HFFc6 (cell line): ENCODE data around the gene UGT1A6. TPM values are rescaled to one million over a fixed set of nuclear protein-coding genes. Genes with fewer than 3 reads are reported as not detected.

Experiments
- DNase-seq: peaks from one replicate; pipeline ENCODE4 v3.0.0-alpha.2; 2018
- H3K27ac Mint-ChIP-seq: 2 replicates; pipeline ENCODE4 v1.8.0; 2020; ENCODE audit warnings: mild to moderate bottlenecking, mixed read lengths
- H3K27me3 Mint-ChIP-seq: 2 replicates; pipeline ENCODE4 v1.8.0; 2021; ENCODE audit warnings: mild to moderate bottlenecking, moderate library complexity, mixed read lengths; ENCODE audit not compliant: insufficient read depth
- H3K36me3 Mint-ChIP-seq: 2 replicates; pipeline ENCODE4 v1.8.0; 2021; ENCODE audit warnings: low read depth, mixed read lengths
- H3K4me1 Mint-ChIP-seq: 2 replicates; pipeline ENCODE4 v1.8.0; 2020; ENCODE audit warnings: low read depth, mixed read lengths
- H3K4me3 Mint-ChIP-seq: 2 replicates; pipeline ENCODE4 v1.8.0; 2020; ENCODE audit warnings: mild to moderate bottlenecking, moderate library complexity, mixed read lengths
- H3K9me3 Mint-ChIP-seq: 2 replicates; pipeline ENCODE4 v1.8.0; 2020; ENCODE audit warnings: mild to moderate bottlenecking, mixed read lengths
- total RNA-seq, 6 experiments: library from RNA; stranded (reverse); fragmentation: NEBNext Ultra II Directional; extraction: Animal tissue kit (Norgen Biotek cat#: 25700); gene quantifications; 2 replicates in 1 of 6; 3 replicates in 5 of 6; pipeline ENCODE4 v1.2.3, GENCODE V29; 2021
- TF ChIP-seq, protein P1 (sequence below): fragments of 200-600 bp; sonication (generic); IDR thresholded peaks from 2 replicates; pipeline ENCODE4 v1.5.0; 2021; ENCODE audit warnings: antibody characterized with exemption, mild to moderate bottlenecking

UGT1A6 gene
- total RNA-seq, 6 experiments from 2014 or later, result not detected

DNA sequence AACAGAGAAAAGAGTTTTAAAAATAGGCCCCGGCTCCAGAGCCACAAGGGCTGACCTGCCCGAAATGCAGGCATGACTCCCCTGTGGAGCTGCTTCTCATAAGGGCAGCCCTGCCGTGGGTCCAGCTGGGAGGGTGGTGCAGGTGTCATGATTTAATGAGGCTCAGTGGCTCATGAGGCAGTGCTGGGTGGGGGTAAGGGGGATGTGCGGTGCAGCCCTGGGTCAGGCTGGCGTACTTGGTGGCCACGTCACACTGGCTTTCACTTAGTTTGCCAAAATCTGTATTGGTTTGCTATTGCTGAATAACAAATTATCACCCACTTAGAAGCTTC, 128.1 kb downstream of the UGT1A6 start:
- H3K36me3 Mint-ChIP-seq, result no peaks in the 10 kb centered on the region
- no peak for DNase-seq
- TF ChIP-seq, protein P1, sequence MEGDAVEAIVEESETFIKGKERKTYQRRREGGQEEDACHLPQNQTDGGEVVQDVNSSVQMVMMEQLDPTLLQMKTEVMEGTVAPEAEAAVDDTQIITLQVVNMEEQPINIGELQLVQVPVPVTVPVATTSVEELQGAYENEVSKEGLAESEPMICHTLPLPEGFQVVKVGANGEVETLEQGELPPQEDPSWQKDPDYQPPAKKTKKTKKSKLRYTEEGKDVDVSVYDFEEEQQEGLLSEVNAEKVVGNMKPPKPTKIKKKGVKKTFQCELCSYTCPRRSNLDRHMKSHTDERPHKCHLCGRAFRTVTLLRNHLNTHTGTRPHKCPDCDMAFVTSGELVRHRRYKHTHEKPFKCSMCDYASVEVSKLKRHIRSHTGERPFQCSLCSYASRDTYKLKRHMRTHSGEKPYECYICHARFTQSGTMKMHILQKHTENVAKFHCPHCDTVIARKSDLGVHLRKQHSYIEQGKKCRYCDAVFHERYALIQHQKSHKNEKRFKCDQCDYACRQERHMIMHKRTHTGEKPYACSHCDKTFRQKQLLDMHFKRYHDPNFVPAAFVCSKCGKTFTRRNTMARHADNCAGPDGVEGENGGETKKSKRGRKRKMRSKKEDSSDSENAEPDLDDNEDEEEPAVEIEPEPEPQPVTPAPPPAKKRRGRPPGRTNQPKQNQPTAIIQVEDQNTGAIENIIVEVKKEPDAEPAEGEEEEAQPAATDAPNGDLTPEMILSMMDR, result no peak
- no peaks in the 10 kb centered on the region for H3K4me1 Mint-ChIP-seq
- H3K9me3 Mint-ChIP-seq, result no peaks in the 10 kb centered on the region
- H3K27ac Mint-ChIP-seq, result no peak overlapping the region
- H3K4me3 Mint-ChIP-seq, result no peak overlapping the region
- H3K27me3 Mint-ChIP-seq, result peaks cover 26% of the 10 kb centered on the region

DNA sequence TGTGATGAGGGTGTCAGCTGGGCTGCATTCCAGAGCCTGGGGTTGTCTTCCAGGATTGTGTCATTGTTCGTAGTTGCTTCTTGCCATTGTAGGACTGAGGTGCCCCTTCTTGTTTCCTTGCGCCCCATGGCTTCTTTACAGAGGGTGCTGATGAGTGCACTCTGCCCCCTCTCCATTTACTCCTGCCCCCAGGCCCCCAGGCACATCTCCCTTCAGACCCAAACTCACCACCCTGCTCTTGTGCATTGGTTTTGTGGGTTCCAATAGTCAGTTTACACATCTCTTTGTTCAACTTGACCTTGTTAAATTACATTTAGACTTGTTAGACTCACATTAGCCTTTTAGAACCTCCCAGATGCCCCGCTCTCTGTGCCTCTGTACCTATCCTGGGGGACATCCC, 128.5 kb downstream of the UGT1A6 start:
- no peaks in the 10 kb centered on the region for H3K4me1 Mint-ChIP-seq
- no peak overlapping the region for H3K4me3 Mint-ChIP-seq
- no peaks in the 10 kb centered on the region for H3K36me3 Mint-ChIP-seq
- H3K27me3 Mint-ChIP-seq, result peaks cover 26% of the 10 kb centered on the region
- no peaks in the 10 kb centered on the region for H3K9me3 Mint-ChIP-seq
- no peak for DNase-seq
- no peak overlapping the region for H3K27ac Mint-ChIP-seq
- TF ChIP-seq, protein P1, result no peak

DNA sequence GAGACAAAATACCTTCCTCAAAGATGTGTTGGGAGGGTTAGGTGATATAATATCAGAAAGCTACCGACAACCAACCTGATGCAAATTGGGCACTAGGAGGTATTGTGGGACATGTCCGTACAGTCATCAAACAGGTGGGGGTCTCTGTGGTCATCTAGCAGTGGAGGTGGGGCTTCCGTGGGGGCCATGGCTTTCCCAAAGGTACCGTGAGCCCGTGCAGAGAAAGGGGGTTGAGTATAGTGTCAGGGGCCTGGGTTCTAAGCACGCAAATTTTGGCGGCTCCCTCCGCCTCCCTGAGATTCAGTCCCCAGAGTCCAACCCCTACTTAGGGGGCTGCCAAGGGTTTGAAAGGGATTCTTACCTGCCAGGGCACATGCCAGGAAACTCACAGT, 129.0 kb downstream of the UGT1A6 start:
- no peaks in the 10 kb centered on the region for H3K4me1 Mint-ChIP-seq
- H3K36me3 Mint-ChIP-seq, result no peaks in the 10 kb centered on the region
- H3K4me3 Mint-ChIP-seq, result no peak overlapping the region
- no peak overlapping the region for H3K27ac Mint-ChIP-seq
- H3K27me3 Mint-ChIP-seq, result peaks cover 26% of the 10 kb centered on the region
- no peak for DNase-seq
- H3K9me3 Mint-ChIP-seq, result no peaks in the 10 kb centered on the region
- TF ChIP-seq, protein P1, result no peak

DNA sequence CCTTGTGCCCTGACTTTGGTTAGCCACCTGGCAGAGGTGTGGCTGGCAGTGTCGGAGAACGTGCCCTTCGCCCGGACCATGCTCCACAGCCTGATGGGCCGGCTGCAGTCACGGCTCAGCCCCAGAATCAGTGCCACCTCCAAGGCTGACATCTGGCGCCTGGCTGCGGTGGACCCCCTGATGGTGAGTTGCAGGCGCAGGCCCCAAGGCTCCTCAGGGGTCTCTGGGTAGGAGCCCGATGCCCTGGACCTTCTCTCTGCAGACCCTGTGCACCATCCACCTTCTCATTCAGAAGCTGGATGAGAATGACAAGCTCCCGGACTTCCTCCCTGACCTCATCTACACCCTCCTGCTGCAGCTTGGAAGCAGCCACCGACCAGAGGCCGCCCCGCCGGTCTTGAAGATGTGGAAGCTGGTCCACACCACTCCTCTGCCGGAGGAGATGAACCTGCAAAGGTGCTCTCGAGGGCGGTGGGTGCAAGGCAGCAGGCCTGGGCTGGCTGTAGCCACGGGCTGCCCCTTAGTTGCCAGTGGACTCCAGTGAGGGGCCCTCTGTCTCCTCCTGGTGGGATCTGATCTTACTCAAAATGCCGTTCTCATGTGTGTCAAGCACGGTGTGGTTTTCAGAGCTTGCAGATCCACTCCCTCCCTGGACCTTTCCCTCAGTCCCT, 129.5 kb downstream of the UGT1A6 start:
- Mint-ChIP-seq H3K27me3 (peaks cover 26% of the 10 kb centered on the region), H3K4me1 (no peaks in the 10 kb centered on the region), H3K27ac (no peak overlapping the region), H3K9me3 (no peaks in the 10 kb centered on the region), H3K36me3 (no peaks in the 10 kb centered on the region), H3K4me3 (no peak overlapping the region)
- TF ChIP-seq, protein P1, result no peak
- no peak for DNase-seq

Other genes with a start within 250 kb of the UGT1A6 start
- gene USP40, start 126.1 kb upstream of the UGT1A6 start, total RNA-seq, result 10 to 100 TPM; 22.8 to 27.4 (median 24.3) TPM
- not detected for gene UGT1A8, start 75.3 kb upstream of the UGT1A6 start, total RNA-seq
- not detected for gene UGT1A10, start 56.4 kb upstream of the UGT1A6 start, total RNA-seq
- not detected for gene UGT1A9, start 21.0 kb upstream of the UGT1A6 start, total RNA-seq
- not detected for gene UGT1A7, start 11.0 kb upstream of the UGT1A6 start, total RNA-seq
- gene UGT1A5, start 20.0 kb downstream of the UGT1A6 start, total RNA-seq, result not detected
- gene UGT1A4, start 25.8 kb downstream of the UGT1A6 start, total RNA-seq, result not detected
- gene UGT1A3, start 36.2 kb downstream of the UGT1A6 start, total RNA-seq, result not detected
- gene UGT1A1, start 67.4 kb downstream of the UGT1A6 start, total RNA-seq, result not detected
- gene MROH2A, start 85.4 kb downstream of the UGT1A6 start, total RNA-seq, result not detected
- gene HJURP, start 161.6 kb downstream of the UGT1A6 start, total RNA-seq, result 10 to 100 TPM; 16.8 to 33.6 (median 32.4) TPM
- gene TRPM8, start 224.5 kb downstream of the UGT1A6 start, total RNA-seq, result not detected